NCI-H128 (cell line): ENCODE results near the gene CREBL2.
"Not testable (repeated sequence)": the region's sequence is repeated elsewhere in the genome, so short reads cannot be mapped to it uniquely, and the experiment has no call there.

Source experiments
- DNase-seq: peaks from one replicate; lab custom pipeline; 2025; ENCODE audit not compliant: unreplicated experiment; lab: John Stamatoyannopoulos, UW

Gene CREBL2

DNA sequence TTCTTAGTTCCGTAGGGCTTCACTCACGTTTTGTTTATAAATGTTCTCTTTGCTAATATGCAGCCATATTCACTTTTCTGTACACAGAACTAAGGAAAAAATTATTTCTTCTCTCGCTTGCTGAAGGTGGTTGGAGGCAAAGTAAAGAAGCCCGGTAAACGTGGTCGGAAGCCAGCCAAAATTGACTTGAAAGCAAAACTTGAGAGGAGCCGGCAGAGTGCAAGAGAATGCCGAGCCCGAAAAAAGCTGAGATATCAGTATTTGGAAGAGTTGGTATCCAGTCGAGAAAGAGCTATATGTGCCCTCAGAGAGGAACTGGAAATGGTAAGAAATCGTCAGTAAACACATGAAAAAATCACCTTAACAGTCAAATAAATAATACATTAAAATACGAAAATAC, 24.0 kb downstream of the CREBL2 start:
- no peak for DNase-seq

- no peak for DNase-seq
Measured at GRCh38 chr12:12636641-12637040, 25.0 kb downstream of the CREBL2 start.

DNA sequence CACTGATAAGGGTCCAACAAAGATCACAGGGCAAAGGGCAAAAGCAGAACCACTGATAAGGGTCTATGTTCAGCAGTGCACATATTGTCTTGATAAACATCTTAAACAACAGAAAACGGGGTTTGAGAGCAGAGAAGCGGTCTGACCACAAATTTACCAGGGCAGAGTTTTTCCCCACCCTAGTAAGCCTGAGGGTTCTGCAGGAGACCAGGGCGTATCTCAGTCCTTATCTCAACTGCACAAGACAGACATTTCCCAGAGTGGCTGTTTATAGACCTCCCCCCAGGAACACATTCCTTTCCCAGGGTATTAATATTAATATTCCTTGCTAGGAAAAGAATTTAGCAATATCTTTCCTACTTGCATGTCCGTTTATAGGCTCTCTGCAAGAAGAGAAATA, 28.3 kb downstream of the CREBL2 start:
- DNase-seq = not testable (repeated sequence)

DNA sequence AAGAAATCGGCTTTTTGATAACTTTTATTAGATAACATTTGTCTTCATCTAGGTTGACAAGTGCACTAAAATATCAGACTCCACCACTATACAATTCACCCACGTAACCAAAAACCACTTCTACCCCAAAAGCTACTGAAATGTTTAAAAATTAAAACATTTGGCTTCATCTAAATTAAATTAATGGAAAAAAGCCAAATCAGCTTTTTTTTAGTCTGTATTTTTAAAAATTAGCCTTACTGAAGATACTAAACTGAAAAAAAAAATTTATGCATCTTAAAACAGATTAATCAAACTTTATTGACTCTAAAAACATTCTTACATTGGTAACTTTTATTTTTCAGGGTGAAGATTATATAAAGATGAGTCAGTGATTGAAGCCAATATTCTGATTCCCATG, 30.0 kb downstream of the CREBL2 start:
- DNase-seq = no peak

DNA sequence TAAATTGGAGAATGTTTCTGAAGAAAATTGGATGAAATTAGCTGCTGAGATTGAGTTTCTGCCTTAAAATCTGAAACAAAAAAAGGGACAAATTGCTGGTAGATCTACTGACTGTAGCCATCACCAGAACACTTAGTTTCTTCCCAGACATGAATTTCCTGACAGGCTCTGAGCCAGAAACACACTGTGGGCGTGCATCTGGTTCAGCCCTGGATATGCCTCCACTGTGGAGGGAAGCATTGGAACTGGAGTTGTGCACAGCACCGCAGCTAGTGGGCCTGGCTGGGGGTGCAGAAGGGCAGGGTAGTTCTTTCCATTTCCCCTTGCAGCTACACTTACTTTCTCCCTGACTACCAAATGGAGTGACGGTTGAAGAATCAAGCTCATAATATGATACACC, 31.2 kb downstream of the CREBL2 start:
- no peak for DNase-seq

DNA sequence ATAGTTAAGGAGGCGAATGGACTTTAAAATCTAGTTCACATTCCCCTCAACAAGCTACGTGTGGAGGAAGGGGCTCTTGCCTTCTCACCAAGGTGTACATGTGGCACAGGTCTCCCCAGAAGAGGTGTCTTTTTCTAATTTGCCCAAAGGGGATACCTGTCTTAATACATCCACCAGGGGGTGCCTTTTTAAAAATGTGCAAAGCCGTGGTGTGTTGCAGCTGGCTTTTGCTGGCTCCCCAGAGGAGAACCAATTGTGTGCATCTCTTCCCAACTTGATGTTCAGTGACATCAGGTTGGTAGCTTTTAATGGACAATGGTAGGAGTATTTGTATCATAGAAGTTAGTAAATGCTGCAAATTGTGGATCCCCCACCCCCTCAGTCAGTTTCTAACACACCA, 33.8 kb downstream of the CREBL2 start:
- DNase-seq = no peak

DNA sequence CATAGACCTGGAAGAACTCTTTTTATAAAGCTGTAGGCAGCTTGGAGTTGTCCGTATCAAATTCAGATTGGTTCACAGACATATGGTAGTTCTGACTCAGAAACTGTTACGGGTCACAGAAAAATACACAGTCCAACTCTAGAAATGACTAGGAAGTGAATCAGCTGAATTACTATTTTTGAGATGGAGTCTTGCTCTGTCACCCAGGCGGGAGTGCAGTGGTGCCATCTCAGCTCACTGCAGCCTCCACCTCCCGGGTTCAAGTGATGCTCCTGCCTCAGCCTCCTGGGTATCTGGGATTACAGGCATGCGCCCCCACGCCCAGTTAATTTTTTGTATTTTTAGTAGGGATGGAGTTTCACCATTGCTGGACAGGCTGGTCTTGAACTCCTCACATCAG, 34.3 kb downstream of the CREBL2 start:
- not testable (repeated sequence) for DNase-seq

DNA sequence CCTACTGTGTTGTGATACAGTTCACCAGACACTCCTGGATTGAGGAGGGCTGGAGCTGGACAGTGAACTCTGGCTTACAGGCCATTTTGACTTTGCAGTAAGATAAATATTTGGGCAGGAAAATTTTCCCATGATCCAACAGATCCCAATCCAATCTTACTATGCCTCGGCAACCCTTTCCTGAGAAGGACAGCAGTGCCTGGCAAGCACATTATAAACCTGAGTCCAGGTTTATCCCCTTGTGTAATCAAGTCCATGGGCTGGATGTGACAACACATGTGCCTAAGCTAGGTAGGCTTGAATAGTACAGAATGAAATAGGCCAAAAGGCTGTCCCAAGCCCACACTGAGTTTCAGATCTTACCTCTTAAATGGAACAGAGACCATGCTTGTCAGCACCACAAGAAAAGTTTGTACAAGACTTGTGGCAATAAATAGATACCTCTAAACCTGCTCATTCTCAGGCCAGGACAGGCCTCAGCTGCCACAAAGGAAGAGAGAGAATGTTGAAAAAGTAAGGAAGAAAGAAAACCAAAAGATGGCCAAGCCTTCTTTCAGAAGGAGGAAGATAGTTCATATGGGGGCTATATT, 34.9 kb downstream of the CREBL2 start:
- DNase-seq = no peak

DNA sequence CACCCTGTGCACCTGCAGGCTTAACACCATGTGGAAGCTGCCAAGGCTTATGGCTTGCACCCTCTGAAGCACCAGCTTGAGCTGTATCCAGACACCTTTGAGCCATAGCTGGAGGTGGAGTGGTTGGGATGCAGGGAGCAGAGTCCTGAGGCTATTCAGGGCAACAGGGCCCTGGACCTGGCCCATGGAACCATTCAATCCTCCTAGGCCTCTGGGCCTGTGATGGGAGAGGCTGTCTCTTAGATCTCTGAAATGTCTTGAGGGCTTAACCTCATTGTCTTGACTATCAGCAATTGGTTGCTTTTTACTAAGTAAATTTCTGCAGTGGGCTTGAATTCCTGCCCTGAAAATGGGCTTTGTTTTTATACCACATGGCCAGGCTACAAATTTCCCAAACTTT, 36.6 kb downstream of the CREBL2 start:
- DNase-seq = no peak

- no peak for DNase-seq
Measured at GRCh38 chr12:12648951-12649650, 37.4 kb downstream of the CREBL2 start.

DNA sequence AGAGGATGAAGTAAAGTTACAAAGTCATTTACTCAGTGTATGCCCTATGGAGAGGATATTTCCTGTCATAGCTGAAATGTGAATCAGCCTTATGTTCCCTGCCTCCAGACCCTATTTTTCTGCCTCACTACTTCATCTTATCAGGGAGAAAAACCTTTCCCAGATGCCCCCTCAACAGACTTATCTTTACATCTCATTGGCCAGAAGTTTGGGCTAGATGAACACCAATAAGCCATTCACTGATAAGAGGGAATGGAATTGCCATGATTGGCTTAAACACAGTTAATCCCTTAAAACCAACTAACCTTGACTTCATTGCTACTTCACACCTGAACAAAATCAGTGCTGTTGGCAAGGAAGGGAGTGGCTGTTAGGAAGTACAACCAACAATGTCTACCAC, 40.1 kb downstream of the CREBL2 start:
- no peak for DNase-seq

- not testable (repeated sequence) for DNase-seq
Measured at GRCh38 chr12:12652704-12653103, 41.0 kb downstream of the CREBL2 start.

DNA sequence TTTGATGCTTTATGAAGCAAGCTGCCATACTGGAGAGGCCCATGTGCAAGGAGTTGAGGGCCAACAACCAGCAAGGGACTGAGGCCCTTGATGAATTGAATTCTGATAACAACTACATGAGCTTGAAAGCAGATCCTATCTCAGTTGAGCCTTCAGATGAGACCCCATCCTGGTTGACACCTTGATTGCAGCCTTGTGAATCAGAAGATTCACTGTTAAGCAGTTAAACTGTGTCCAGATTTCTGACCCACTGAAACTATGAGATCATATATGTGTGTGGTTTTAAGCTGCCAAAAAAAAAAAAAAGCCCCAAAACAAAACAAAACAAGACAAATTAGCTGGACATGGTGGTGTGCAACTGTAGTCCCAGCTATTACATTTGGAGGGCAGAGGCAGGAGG, 42.2 kb downstream of the CREBL2 start:
- DNase-seq = no peak

DNA sequence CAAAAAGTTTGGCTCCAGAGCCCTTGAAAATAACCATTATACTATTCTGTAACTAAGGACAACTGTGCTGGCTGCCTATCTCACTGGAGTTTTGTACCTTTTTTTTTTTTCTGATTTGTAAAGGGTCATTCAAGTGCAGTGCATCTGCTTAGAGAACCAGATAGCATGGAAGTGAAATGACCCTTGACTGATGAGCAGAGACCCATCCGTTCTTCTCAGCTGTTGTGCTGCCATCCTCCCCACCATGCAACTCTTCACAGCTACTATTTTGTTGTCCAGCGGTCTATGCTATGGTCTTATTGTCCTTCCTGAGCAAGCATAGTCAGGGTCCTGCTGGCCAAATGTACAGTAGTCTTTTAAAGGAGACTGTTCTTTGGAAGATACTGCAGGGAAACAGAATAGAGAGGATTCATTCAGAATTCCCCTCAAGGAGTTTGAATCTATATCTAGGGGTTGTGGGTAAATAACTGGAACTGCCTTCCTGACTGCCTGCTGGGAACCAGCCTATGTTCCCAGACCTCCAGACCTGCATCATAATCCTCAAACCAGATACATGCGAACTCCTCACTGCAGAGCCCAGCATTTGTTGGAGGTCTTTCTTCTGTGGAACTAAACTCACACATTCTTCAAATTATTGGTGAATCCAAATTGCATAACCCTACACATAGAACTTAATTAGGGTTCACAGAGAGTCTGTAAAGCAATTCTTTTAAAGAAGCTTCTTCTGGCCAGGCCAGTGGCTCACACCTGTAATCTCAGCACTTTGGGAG, 43.2 kb downstream of the CREBL2 start:
- DNase-seq = no peak

DNA sequence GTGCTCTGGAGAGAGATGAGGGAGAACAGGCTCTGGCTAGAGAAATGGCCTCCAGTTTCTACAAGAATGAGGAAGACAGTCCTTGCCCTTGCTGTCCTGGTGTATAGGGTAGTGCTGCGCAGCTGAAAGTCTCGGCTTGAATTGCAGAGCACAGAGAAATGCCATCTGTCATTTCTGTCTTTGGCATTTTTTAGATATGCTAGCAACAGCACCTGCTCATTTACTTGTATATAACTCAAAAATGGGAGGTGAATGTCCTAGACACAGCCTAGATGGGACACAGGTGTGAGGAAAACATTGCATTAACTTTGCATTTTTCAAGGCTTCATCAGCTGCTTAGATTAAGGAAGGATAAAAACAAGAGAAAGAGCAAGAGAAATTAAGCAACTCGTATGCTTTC, 48.5 kb downstream of the CREBL2 start:
- no peak for DNase-seq

DNA sequence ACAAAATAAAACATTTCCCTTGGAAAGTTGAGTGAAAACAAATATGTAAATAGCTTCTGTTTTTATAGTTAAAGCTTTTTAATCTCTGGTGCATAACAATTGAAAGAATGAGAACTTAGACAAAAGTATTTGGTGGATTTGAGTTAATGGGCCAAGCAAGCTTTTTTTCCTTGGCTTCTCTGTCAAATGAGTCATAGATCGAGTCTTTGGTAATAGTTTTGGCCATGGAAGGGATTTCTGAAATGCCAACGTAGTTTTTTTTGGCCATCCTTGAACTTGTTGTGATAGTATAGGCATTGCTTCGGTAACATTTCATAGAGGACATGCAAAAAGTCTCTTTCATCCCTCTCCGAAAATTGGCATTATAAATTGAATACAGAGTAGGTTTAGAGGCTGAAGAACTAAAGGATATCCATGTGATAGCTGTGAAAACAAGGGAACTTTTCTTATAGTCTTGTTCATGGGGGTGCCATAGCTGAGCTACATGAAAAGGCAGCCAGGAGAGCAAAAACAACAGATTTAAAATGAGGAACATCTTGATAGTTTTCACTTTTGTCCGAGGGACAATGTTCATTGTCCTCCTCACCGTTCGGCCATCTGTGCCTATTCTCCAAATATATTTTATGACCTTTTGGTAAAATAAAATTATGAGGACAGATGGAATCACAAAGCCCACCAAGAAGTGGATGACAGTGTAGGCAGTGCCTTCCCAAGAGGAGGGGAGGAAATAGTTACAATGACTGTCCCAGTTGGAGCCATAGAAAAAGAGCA, 49.6 kb downstream of the CREBL2 start:
- DNase-seq = no peak

DNA sequence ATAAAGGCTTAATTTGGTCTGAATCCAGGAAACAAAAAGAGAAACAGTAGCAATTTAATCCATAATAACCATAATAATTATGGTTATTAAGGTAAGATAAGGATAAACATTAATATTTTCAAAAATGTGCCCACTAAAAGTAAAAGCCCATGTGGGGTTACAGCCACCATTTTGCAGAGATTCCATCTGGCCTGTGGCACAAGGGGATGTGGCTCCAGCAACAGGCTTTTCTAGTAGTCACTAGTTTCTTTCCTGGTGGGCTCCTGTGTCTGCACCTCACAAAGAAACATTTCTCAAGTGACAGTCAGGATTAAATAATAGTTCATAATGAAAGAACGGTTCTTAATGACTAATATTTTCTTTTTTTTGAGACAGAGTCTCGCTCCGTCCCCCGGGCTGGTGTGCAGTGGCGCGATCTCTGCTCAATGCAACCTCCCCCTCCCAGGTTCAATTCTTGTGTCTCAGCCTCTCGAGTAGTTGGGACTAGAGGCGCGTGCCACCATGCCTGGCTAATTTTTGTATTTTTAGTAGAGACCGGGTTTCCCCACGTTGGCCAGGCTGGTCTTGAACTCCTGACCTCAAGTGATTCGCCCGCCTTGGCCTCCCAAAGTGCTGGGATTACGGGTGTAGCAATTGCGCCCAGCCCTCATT, 52.1 kb downstream of the CREBL2 start:
- DNase-seq = no peak

DNA sequence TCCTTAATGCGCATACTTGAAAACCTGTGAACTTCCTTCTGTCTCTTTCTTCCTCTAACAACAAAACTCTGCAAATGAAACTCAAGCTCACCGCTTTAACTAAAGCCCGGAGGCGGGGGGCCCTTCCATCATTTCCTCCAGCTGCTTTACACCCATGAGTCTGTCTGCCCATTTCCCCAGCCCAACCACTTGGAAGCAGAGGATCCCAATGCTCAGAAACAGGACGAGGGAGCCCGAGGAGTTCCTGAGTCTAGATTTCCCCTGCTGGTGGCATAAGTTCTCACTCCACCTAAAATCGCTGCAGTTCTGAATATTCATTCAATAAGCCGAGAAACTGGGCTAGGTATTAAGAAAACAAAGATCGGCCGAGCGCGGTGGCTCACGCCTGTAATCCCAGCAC, 53.5 kb downstream of the CREBL2 start:
- DNase-seq = no peak

DNA sequence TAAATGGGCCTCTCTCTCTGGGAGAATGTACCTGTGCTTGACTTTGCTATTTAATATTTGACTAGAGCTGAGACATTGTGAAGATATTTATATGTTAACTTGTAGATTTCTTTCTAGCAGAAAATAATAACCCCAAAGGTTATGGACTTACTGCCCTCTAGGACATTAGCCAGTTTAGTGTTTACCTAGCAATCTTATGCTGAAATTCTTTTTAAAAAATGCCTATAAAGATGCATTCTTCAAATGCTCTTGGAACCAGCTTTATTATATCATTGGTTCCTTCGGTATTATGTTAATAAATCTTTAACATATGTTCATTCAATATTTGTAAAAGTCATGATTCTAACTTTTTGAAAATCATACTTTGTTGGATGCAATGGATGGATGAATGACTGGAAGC, 56.3 kb downstream of the CREBL2 start:
- no peak for DNase-seq

DNA sequence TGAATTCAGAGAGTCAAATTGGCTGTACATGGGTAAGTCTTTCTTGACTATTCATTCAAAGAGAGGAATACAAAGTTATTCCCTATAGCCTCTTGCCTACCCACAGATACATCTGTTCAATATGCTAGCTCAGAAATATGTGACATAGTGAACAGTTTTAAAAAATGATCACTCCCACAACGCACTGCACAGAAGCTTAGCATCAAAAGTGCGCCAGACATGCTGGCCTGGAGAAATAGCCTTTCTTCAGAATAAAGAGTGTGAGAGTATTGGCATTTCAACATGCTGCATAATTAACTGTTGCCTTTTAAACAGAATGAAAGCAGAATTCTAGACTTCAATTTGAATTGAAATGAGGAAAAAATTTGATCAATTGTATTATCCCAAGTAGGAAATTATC, 57.3 kb downstream of the CREBL2 start:
- no peak for DNase-seq
